Liver (tissue), 3 donors: ENCODE data around the gene TH.

Experiments
- EGR1 ChIP-seq, 2 donors: IDR thresholded peaks; 2 replicates each; pipeline ENCODE4 v1.6.1; 2016 to 2018; ENCODE audit warnings: antibody characterized with exemption in 2 of 2, low read depth in 2 of 2
- FOXA1 ChIP-seq: IDR thresholded peaks from 2 replicates; pipeline ENCODE4 v1.6.1; 2016; ENCODE audit warnings: antibody characterized with exemption
- GABPA ChIP-seq, 2 donors: IDR thresholded peaks in 1 of 2; conservative IDR thresholded peaks in 1 of 2; 2 replicates each; pipeline ENCODE4 v1.6.1; 2016; ENCODE audit warnings: antibody characterized with exemption in 2 of 2, mild to moderate bottlenecking in 1 of 2, moderate library complexity in 1 of 2
- RAD21 ChIP-seq, 2 donors: IDR thresholded peaks; 2 replicates each; pipeline ENCODE4 v1.6.1; 2016; ENCODE audit warnings: antibody characterized with exemption in 2 of 2, mild to moderate bottlenecking in 2 of 2
- RXRA ChIP-seq, 2 donors: IDR thresholded peaks; 2 replicates each; pipeline ENCODE4 v1.6.1; 2017 to 2018; ENCODE audit warnings: antibody characterized with exemption in 2 of 2, mild to moderate bottlenecking in 1 of 2
- SP1 ChIP-seq: IDR thresholded peaks from 2 replicates; pipeline ENCODE4 v1.6.1; 2018; ENCODE audit warnings: antibody characterized with exemption, mild to moderate bottlenecking
- TAF1 ChIP-seq: conservative IDR thresholded peaks from 2 replicates; pipeline ENCODE4 v1.6.1; 2016; ENCODE audit warnings: antibody characterized with exemption, mild to moderate bottlenecking
- YY1 ChIP-seq: IDR thresholded peaks from 2 replicates; pipeline ENCODE4 v1.6.1; 2016; ENCODE audit warnings: antibody characterized with exemption, mild to moderate bottlenecking
- TF ChIP-seq, protein P1 (sequence below): fragments of 150-350 bp; IDR thresholded peaks from 2 replicates; pipeline ENCODE4 v1.5.1; 2017; ENCODE audit warnings: improper control_type of control experiment, low read depth, low read length; ENCODE audit not compliant: missing input control
- TF ChIP-seq, protein P2 (sequence below): IDR thresholded peaks from 2 replicates; pipeline ENCODE4 v1.6.1; 2016; ENCODE audit warnings: antibody characterized with exemption, mild to moderate bottlenecking
- TF ChIP-seq, protein P3 (sequence below): IDR thresholded peaks from 2 replicates; pipeline ENCODE4 v1.6.1; 2016; ENCODE audit warnings: antibody characterized with exemption
- TF ChIP-seq, protein P4 (sequence below): IDR thresholded peaks from 2 replicates; pipeline ENCODE4 v1.6.1; 2016; ENCODE audit warnings: antibody characterized with exemption
- donor health status: healthy.
- donor health status: healthy.

DNA sequence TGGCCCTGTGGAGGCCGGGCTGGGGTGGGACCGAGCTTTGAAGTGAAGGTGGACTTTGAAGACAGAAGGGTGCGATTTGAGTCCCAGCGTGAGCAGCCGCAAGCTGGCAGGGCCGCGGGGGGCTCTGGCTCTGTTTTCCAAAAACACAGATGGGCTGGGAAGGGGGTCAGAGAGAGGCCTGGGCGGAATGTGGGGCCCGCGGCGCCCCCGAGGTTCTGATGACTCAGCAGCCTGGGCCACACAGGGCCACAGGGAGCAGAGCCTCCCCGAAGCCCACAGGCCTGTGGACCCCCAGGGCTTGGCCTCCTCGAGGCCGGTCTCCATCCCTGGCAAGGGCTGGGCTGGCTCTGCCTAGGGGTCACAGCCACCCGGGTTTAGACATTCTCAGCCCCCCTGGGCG lies 16.7 kb downstream of the TH start:
- TF ChIP-seq, protein P1, sequence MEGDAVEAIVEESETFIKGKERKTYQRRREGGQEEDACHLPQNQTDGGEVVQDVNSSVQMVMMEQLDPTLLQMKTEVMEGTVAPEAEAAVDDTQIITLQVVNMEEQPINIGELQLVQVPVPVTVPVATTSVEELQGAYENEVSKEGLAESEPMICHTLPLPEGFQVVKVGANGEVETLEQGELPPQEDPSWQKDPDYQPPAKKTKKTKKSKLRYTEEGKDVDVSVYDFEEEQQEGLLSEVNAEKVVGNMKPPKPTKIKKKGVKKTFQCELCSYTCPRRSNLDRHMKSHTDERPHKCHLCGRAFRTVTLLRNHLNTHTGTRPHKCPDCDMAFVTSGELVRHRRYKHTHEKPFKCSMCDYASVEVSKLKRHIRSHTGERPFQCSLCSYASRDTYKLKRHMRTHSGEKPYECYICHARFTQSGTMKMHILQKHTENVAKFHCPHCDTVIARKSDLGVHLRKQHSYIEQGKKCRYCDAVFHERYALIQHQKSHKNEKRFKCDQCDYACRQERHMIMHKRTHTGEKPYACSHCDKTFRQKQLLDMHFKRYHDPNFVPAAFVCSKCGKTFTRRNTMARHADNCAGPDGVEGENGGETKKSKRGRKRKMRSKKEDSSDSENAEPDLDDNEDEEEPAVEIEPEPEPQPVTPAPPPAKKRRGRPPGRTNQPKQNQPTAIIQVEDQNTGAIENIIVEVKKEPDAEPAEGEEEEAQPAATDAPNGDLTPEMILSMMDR, result no peak
- TF ChIP-seq RXRA (IDR thresholded peaks at IDR 0.05) (no peak), RAD21 (IDR thresholded peaks at IDR 0.05) (no peak), YY1 (no peak), EGR1 (IDR thresholded peaks at IDR 0.05; ENCODE audit: low read depth in 2 of 2) (no peak), GABPA (IDR thresholded peaks at IDR 0.05 in 1 of 2, conservative IDR thresholded peaks at IDR 0.05 in 1 of 2) (no peak), FOXA1 (no peak), TAF1 (no peak), SP1 (no peak)
- TF ChIP-seq, protein P2, sequence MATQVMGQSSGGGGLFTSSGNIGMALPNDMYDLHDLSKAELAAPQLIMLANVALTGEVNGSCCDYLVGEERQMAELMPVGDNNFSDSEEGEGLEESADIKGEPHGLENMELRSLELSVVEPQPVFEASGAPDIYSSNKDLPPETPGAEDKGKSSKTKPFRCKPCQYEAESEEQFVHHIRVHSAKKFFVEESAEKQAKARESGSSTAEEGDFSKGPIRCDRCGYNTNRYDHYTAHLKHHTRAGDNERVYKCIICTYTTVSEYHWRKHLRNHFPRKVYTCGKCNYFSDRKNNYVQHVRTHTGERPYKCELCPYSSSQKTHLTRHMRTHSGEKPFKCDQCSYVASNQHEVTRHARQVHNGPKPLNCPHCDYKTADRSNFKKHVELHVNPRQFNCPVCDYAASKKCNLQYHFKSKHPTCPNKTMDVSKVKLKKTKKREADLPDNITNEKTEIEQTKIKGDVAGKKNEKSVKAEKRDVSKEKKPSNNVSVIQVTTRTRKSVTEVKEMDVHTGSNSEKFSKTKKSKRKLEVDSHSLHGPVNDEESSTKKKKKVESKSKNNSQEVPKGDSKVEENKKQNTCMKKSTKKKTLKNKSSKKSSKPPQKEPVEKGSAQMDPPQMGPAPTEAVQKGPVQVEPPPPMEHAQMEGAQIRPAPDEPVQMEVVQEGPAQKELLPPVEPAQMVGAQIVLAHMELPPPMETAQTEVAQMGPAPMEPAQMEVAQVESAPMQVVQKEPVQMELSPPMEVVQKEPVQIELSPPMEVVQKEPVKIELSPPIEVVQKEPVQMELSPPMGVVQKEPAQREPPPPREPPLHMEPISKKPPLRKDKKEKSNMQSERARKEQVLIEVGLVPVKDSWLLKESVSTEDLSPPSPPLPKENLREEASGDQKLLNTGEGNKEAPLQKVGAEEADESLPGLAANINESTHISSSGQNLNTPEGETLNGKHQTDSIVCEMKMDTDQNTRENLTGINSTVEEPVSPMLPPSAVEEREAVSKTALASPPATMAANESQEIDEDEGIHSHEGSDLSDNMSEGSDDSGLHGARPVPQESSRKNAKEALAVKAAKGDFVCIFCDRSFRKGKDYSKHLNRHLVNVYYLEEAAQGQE, result no peak
- TF ChIP-seq, protein P3, sequence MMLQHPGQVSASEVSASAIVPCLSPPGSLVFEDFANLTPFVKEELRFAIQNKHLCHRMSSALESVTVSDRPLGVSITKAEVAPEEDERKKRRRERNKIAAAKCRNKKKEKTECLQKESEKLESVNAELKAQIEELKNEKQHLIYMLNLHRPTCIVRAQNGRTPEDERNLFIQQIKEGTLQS, result no peak
- TF ChIP-seq, protein P4, sequence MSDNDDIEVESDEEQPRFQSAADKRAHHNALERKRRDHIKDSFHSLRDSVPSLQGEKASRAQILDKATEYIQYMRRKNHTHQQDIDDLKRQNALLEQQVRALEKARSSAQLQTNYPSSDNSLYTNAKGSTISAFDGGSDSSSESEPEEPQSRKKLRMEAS, result no peak
